ENCODE data around the gene FLG2.

Gene FLG2

DNA sequence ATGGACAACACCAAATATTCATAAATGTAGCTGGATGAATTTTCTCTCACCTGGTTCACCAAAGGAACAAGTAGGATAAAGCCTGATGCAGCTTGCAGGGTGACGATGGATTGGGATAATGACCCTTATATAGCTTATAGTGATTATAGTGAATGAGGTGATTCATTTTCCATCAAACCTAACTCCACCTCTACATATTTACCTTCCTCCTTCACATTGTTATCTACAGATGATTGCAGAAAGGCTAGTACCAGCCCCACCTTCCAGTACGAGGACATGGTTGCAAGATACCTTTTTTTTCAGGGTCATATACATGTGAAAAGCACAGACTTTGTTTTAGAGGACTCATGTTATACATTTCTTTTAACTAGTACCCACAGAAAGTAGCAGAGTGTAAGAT is at the start of gene FLG2:
Gene FLG2, minus strand, starts transcription at position 101 of the 400 bp plus-strand sequence. CDS start 1,122 bp downstream, outside the sequence.
- no peak for DNase-seq (ENCODE audit: low read depth in 3 of 3, low spot score in 1 of 3)

DNA sequence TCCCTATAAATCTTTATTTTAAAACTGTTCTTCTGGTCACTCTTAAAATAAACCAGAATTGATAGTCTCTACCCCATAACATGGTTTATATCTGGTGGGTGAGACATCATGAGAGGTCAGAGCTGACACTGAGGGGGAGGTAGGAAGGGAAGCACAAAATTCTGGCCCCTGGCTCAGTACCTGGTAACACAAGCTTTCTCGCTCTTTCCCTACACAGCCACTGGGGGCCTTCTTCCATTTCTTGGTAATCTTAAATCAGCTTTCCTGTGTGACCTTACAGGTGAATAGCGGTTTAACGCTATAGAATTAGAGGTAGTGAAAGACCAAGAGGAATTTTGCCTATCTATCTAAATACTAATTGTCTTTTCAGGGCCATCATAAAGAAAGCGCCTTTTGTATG is 48.9 kb upstream of the FLG2 start:
- DNase-seq (ENCODE audit: low read depth in 3 of 3, low spot score in 1 of 3) = no peak

DNA sequence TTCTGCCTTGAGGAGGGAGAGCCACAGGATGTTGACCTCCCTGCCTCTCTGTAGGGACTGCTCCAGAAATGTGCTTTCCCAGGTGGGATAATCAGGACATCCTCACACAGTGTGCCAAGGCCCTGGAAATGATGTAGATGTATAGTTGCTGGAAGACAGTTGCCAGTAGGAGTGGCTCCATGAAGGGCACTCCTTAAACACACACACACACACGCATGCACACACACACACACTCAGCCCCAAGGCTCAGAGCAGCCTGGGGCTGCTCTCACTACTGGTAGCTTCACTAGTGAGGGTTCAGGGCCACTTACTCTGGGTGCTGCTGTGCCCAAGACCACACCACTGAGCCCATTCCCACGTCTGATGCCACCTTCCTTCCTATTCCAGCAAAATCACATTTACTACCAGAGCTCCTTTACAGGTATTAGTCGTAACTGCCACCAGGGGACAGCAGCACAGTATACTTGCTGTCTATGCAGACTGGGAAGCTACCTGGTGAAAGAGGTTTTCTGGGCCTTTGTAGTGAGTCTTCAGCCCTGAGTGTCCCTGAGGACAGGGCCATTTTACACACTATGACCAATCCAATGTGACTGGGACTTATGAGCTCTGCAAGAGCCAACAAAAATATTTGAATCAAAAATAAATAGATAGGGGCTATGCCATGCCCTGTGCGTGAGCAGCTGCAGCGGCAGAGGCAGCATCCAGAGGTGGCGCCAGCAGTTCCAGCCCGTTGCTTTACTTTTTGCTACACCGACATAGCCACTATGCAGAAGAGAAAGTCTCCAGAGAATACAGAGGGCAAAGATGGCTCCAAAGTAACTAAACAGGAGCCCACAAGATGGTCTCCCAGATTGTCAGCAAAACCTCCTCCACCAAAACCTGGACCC is 39.2 kb upstream of the FLG2 start:
- DNase-seq (ENCODE audit: low read depth in 3 of 3, low spot score in 1 of 3) = no peak

DNA sequence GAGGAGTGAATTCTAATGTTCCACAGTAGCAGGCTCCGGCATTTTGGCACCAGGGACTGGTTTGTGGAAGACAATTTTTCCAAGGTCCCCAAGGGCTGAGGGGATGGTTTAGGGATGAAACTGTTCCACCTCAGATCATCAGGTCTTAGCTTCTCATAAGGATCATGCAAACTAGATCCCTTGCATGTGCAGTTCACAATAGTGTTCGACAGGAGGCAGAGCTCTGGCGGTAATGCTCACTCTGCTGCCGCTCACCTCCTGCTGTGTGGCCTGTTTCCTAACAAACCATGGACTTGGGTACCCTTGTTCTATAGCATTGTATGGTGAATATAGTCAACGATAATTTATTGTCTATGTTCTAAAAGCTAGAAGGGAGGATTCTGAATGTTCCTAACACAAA is 37.7 kb upstream of the FLG2 start:
- no peak for DNase-seq (ENCODE audit: low read depth in 3 of 3, low spot score in 1 of 3)

DNA sequence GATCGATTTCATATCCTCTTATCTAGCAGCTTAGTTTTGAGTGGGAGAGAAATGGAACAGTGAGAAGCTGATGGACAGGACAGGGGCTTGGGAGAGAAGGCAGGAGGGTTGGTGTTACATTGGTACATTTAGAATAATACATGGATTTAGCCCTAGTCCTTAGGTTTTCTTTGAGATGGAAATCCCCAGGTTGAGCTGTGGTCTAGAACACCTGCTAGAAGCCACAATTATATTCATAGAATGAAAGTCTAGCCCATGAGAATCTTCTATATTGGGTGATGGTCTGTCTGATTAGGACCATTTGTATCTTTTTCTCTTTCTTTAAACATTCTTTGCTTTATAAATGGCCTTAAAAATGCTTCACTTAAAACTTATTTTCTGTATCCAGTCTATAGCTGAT is 34.3 kb upstream of the FLG2 start:
- DNase-seq (ENCODE audit: low read depth in 3 of 3, low spot score in 1 of 3) = no peak

DNA sequence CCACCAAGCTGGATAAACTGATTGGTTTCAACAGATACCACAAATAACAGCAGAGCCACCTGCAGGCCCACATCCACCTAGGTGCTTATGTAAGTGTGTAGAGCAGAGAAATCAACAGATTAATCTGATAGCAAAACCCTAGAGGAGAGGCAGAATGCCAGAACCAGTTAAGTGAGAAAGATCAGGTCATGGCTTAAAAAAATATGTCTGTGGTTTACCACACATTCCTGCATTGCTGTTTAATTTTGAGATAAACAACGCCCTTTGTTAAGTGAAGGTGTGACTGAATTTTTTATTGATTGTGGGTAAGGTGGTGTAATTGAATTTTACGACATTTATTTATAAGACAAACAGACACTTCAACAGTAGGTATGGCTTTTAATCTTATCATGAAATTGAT is 33.1 kb upstream of the FLG2 start:
- no peak for DNase-seq (ENCODE audit: low read depth in 3 of 3, low spot score in 1 of 3)

DNA sequence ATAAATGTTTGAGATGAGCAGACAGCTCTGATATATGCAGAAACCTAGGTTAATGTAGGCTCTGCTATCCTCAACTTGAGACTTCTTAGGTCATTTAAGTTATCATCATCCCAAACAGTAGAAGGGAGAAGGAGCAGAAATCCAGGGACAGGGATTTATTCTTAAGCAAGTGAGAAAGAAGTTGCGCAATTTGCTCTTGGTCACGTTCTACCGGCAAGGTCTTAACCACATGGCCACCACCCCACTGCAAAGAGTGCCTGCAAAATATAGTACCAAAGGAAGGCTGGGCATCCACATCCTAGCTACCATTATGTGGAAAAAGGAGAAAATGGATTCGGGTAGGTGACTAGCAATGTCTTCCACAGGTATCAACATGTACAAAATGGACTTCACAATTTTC is 29.1 kb upstream of the FLG2 start:
- no peak for DNase-seq (ENCODE audit: low read depth in 3 of 3, low spot score in 1 of 3)

DNA sequence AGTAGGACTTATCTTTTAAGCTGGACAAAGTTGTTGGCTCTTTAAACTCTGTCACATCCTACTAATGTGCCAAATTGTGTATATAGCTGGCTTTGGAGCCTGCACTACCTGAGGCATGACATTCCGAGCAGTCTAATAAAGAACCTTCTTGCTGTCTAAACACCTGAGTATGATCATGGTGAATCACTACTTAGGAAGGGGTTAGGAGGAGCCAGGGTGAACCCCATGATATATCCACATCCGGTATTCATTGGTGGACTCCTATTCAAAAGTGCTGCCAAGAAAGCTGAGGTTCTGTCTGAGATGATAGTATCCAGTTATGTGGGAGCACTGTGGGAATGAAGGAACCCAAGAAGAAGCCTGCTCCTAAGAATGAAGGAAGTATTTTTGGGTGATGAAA is 27.1 kb upstream of the FLG2 start:
- DNase-seq (ENCODE audit: low read depth in 3 of 3, low spot score in 1 of 3) = no peak

DNA sequence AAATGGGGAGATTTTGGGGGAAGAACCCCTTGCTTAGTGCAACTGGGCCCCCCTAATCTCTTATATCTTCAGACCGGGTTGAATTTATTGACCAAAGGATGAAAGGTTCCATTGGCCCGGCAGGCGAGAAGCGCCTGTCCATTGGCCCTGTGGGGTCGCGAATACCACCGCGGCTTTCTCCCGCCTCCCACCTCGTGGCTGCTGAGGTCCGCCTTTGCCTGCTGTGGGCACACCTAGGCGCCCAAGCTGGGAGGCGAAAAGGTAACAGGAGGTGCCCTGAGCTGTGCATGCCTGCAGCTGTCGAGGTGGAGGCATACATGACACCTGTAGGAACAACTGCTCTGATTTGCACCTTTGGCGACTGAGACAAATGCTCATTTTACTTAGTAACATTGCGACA is 21.1 kb upstream of the FLG2 start:
- no peak for DNase-seq (ENCODE audit: low read depth in 3 of 3, low spot score in 1 of 3)

DNA sequence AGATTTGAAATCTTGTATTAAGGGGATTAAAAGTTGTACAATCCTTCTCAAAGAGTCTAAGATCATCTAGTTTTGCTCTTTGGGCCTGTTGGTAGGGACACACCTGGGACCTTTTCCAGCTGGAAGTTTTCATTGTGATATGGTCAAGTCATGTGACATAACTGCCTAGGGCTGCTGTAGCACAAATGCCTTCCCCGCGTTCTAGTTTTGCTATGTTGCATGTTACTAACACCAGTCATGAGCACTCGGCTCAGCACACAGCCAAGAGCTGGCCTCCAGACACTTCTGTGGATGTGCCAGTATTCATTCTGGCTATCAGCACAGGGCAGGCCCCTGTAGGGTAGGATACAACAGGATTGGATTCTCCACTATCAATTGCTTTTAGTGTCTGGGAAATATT is 14.6 kb upstream of the FLG2 start:
- no peak for DNase-seq (ENCODE audit: low read depth in 3 of 3, low spot score in 1 of 3)

DNA sequence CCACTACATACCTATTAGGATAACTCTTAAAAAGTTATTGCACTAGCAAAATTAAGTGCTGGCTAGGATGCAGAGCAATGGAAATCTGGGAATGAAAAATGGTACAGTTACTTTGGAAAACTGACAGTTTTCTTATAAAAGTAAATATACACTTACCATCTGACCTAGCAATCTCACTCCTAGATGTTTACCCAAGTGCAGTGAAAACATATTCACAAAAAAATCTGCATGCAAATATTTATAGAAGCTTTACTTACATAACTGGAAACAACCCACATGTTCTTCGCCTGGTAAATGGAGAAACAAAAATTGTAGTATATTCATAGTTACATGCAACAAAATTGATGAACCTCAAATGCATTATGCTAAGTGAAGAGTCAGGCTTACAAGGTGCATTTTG is 12.9 kb upstream of the FLG2 start:
- DNase-seq (ENCODE audit: low read depth in 3 of 3, low spot score in 1 of 3) = no peak

DNA sequence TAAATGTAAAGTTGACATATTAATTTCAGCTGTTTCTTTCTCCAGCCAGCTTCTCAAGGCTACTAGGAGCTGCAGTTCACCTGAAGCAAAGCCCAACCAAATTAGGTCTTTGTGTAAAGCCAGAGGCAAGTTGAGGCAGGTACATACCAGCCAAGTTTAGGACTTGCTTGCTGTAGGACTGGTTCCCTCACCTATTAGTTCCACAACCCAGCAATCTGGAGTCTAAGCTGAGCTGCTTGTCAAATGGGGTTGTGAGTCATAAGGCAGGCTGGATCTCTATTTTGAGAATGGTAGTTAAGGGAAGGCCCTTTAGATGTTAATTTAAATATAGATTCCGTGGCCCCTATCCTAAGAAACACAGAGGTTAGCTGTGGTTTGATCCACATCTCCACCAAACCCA is 7.6 kb upstream of the FLG2 start:
- no peak for DNase-seq (ENCODE audit: low read depth in 3 of 3, low spot score in 1 of 3)

DNA sequence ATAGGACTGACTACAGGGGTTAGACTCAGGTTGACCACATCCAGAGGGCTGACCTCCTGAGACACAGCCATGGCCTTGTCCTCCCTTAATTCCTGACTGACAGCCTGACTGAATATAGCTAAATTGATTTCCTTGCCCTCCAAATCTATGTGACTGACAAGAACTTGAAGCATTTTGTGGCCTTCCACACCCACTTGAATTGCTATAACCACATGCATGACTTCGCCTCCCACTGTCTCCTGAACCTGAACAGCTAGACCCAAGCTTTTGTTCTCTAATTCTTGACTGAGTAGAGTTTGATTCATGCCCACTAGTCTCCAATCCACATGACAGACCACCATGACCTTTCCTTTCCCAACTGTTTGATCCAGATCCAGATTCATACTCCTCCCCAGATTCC is 3.1 kb downstream of the FLG2 start:
- no peak for DNase-seq (ENCODE audit: low read depth in 3 of 3, low spot score in 1 of 3)

DNA sequence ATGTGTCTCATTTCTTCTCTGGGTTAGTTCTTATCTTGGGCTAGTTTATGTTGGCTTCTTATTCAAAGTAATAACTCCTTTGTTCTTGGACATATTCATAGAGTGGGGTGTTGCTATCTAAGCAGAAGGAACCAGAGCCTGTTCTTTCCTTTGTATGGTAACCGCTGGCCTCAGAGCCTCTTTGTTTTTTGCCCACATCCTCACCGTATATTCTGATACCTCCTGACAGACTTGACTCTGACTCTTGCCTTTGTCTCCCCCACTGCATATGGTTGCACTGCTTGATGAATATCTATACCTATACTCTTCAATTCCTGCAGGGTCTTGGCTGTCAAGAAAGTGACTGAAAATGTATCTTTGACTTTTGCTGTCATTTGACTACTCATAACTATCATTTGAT is 10.2 kb downstream of the FLG2 start:
- no peak for DNase-seq (ENCODE audit: low read depth in 3 of 3, low spot score in 1 of 3)

DNA sequence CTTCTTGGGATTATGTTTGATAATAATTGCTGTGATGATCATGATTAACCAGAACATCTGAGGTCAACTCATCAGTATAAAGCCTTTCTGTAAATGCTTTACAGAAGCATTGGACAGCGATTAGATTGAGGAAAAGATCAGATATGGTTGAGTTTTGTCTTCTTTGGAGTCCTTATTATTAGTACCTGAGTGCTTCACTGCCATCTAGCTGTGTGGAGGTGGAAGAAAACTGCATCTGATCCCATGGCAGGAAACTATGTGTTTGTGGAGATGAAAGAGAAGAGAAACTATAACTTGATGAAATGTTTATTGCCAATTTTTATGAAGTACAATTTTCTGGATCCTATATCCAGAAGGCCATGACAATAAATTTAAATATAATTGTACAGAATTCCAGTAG is 11.4 kb downstream of the FLG2 start:
- no peak for DNase-seq (ENCODE audit: low read depth in 3 of 3, low spot score in 1 of 3)

DNA sequence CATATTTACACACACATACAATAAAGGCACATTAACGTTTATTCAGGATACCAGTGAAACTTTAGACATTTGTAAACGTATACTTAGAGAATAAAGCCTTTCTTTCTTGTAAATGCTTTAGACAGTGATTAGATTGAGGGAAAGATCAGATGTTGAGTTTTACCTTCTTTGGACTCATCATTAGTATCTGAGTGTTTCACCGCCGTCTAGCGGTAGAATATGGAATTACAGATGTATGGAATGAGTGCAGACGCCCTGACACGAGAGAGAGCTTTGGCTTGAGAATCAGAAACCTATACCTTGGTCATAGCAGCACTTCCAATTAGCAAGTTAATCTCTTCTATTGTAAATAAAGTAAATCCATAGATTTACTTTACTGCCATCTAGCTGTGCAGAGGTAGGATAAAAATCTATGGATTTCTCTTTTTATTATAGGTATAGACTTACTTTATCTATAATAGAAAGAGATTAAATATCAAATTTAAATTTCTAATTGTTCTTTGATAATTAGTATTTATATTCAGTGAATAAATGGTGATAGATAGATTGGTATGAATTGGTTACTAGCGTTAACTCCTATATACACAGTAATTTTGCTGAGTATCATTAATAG is 12.6 kb downstream of the FLG2 start:
- peak in 2 of 3 donors; percentile 6 to 7 for DNase-seq (ENCODE audit: low read depth in 3 of 3, low spot score in 1 of 3)

DNA sequence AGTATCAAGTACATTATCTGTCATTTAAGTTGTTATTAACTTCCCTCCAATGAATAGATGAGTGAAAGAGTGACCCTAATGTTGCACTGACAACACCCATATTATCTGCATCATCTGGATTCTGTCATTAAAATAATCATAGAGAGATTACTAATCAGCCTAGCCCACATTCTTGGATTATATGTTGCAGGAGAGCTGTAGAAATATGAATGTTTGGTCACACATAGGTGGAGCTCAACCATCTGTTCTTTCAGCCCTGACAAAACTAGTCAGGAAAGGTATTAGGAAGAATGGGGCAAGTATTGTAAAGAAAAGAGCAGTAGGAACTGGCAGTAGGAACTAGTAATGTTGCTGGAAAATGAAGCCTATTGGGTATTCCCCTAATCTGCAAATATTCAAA is 15.4 kb downstream of the FLG2 start:
- no peak for DNase-seq (ENCODE audit: low read depth in 3 of 3, low spot score in 1 of 3)

DNA sequence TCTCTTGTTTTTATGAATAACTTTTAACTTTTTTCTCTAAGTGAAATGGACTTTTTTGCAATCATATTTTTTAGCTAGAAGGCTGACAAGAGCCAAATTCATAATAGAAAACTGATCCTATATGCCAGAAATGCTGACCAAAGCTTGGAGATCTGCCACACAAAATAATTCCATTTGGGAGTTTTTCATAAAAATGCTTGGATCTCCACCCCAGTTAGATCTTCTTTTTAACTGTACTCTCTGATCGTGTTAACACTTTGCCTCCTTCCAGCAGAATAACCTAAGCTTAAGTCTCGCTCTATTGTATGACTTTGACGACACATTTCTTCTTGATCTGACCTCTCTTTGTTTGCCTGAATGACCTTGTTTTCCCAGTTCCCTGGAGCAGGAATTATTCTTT is 16.8 kb downstream of the FLG2 start:
- no peak for DNase-seq (ENCODE audit: low read depth in 3 of 3, low spot score in 1 of 3)

DNA sequence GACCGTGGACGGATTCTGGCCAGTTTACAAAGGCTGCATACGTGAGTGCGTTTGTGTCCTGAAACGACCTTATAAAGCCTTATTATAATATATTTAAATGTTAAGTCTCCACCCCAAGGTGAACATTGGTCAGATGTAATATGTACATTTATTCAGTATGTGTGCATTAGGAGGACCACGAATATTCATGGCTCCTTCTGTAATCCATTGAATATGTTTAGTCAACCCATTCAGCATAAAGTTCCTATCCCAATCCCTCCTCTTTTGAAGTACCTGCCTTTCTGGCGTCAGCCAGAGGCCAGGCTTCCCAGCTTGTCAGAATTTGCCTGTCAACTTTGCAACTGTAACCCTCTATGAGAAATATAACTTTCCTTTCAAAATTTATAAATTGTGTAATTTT is 24.4 kb downstream of the FLG2 start:
- DNase-seq (ENCODE audit: low read depth in 3 of 3, low spot score in 1 of 3) = no peak

DNA sequence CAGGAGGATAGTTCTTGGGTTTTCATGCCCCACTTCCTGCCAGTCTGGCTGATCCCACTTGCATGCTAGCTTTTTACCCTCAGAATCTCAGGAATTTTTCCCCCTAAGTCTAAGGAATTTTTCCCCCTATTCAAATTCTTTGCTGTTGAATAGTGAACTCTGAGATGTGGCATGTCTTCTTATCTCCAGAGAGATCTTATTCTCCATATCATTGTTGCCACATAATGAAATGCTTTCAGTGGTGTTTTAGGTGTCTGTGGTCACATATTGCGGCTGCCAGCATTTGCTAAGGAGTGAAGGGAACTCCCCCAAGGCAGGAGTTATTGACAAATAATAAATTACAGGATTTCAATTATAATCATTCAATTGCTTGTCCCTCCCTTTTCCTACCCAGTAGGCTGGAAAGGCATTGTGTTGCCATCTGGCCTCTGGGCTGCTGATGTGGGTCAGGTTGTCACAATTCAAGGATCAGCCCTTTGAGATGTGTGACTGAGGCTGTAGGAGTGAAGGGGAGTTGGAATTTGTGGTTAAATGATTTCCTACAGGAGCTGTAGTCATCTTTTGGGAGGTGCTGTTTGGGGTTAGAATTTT is 30.9 kb downstream of the FLG2 start:
- DNase-seq (ENCODE audit: low read depth in 3 of 3, low spot score in 1 of 3) = no peak

DNA sequence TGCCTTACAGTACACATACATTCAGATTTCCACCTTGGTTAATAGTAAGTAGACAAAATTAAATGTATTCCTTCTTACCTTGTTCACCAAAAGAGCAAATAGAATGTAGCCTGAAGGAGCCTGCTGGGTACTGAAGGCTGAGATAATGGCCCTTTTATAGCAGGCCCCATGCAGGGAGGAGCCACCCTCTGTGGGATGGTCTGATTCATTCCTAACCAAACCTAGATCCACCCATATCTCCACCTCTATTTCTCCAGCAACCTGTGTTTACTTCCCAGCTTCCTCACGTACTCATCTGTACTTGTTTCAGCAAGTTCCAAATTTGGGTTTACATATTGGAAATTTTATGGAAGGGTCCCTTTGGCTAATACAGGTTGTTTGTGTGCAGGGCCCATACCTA is 34.7 kb downstream of the FLG2 start, which contains the start of gene FLG:
Gene FLG, minus strand, starts transcription at position 129 of the 400 bp plus-strand sequence. CDS start 9,783 bp downstream, outside the sequence.
- no peak for DNase-seq (ENCODE audit: low read depth in 3 of 3, low spot score in 1 of 3)

DNA sequence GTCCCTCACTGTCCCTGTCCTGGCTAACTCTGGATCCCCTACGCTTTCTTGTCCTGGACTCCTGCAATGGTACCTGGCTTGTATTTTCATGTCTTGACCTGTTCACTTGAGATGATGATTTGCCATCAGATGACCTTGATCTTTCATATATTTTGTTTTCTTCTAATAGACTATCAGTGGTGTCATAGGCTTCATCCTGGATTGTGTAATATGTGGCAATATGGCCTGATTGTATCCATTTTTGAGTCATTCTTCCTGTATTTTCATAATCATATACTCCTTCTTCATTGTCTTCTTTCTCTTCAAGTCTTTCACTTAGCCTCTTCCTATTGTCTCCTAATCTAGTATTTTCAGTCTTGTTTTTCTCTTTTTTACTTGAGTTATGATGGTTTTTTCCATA is 45.8 kb downstream of the FLG2 start:
- no peak for DNase-seq (ENCODE audit: low read depth in 3 of 3, low spot score in 1 of 3)
